ENCODE results near the gene SLC5A6. TPM values are rescaled to one million over a fixed set of nuclear protein-coding genes. Genes with fewer than 3 reads are reported as not detected.

SLC5A6 gene
- total and polyA plus RNA-seq, 2 of the 4 experiments (the other 2 are of a cell fraction) = 28.8 to 34.2 TPM

- dilution Hi-C loops (cut with HindIII; ENCODE audit: low sequenced_read_pairs, unreplicated experiment) (no loop called here), intact Hi-C loops (cut with micrococcal nuclease) (no loop called here), in situ Hi-C loops (cut with MboI; ENCODE audit: low sequenced_read_pairs) (no loop called here)
- DNase-seq (no peak), ATAC-seq (ENCODE audit: low read depth) (no peak)
- peaks cover 51% of the 10 kb centered on the region for H3K36me3 ChIP-seq (ENCODE audit: control insufficient read depth, insufficient read depth, low read length)
- H2BK120ac ChIP-seq (ENCODE audit: low read depth, low read length) = no peak overlapping the region
- H3K9ac ChIP-seq (ENCODE audit: low read depth, low read length) = no peak overlapping the region
- no peaks in the 10 kb centered on the region for H4K20me1 ChIP-seq (ENCODE audit: insufficient read depth, low read length)
- H2BK5ac ChIP-seq (ENCODE audit: low read depth, low read length, poor library complexity, severe bottlenecking) = no peak overlapping the region
- WGBS, 2 experiments (ENCODE audit: extremely low coverage in 2 of 2, insufficient read length in 1 of 2) = 100% methylated on average over 4 of the region's 6 CpGs; no CpG with 5 or more reads in 1 of the 2 experiments
- H2AK5ac ChIP-seq (ENCODE audit: low read depth, low read length) = no peak overlapping the region
- H3K4ac ChIP-seq (ENCODE audit: low read depth, low read length) = no peak overlapping the region
- no peak overlapping the region for H3K18ac ChIP-seq (ENCODE audit: low read depth, low read length)
- H4K91ac ChIP-seq (ENCODE audit: insufficient read depth, low read depth, low read length) = no peak overlapping the region
- H3K23ac ChIP-seq (ENCODE audit: low read depth, low read length) = no peak overlapping the region
- no peak overlapping the region for H2AFZ ChIP-seq (replicated peaks; ENCODE audit: low read length, poor library complexity)
- no peak overlapping the region for H2AK9ac ChIP-seq (replicated peaks; ENCODE audit: low read depth, low read length, poor library complexity)
- peaks cover 7 to 21% of the 10 kb centered on the region in 2 experiments for H3K79me1 ChIP-seq (ENCODE audit: low read depth in 1 of 2, low read length in 2 of 2)
- no peaks in the 10 kb centered on the region for H3K4me1 ChIP-seq (ENCODE audit: control insufficient read depth, insufficient read depth, low read length)
- ChIA-PET CTCF (no interaction called here), POLR2A (ENCODE audit: unreplicated experiment) (no interaction called here)
- H2BK15ac ChIP-seq (ENCODE audit: low read depth, low read length) = no peak overlapping the region
- H3K14ac ChIP-seq (replicated peaks; ENCODE audit: low read depth, low read length) = no peak overlapping the region
- BruUV-seq (replicated peaks) = no TSS peak
- H3K4me2 ChIP-seq (ENCODE audit: low read depth, low read length) = no peak overlapping the region
- H3K9me1 ChIP-seq (ENCODE audit: insufficient read depth, low read length) = no peaks in the 10 kb centered on the region; the same call in 1 of the 2 replicates
- H3K4me3 ChIP-seq (ENCODE audit: insufficient read depth, low read depth, low read length) = no peak overlapping the region
- H4K8ac ChIP-seq (ENCODE audit: low read depth in 2 of 2, low read length in 2 of 2) = no peak overlapping the region
- H3K27me3 ChIP-seq (ENCODE audit: control insufficient read depth, insufficient read depth, low read length) = no peaks in the 10 kb centered on the region
- no peak overlapping the region for H3K27ac ChIP-seq (ENCODE audit: insufficient read depth, low read length)
- no peak overlapping the region for H3K56ac ChIP-seq (ENCODE audit: extremely low read depth, insufficient read depth, low read length)
- no peak overlapping the region for H4K5ac ChIP-seq (ENCODE audit: low read depth, low read length)
- no peak for TF ChIP-seq RFX5 (IDR thresholded peaks at IDR 0.05; ENCODE audit: low read depth, low read length)
- no peaks in the 10 kb centered on the region for H3K9me3 ChIP-seq (ENCODE audit: control insufficient read depth, insufficient read depth, low read length)
- H2BK20ac ChIP-seq (ENCODE audit: low read depth, low read length) = no peak overlapping the region
Observed at GRCh38 chr2:27223416-27223815, 11.3 kb upstream of the SLC5A6 start.

All from IMR-90 (cell line).